Smooth muscle cell (in vitro differentiated cells): ENCODE results near the gene RREB1. TPM values are rescaled to one million over a fixed set of nuclear protein-coding genes. Genes with fewer than 3 reads are reported as not detected.

ENCODE experiments used
- DNase-seq: peaks from one replicate; lab custom pipeline; 2025; ENCODE audit not compliant: unreplicated experiment; lab: John Stamatoyannopoulos, UW
- H2AFZ ChIP-seq: fragments of 200-600 bp; sonication (generic); 2 replicates; pipeline ENCODE4 v1.6.0; 2016; ENCODE audit warnings: antibody characterized with exemption, low read depth, mild to moderate bottlenecking
- H3F3A ChIP-seq: fragments of 200-600 bp; sonication (generic); 2 replicates; pipeline ENCODE4 v1.6.0; 2017; ENCODE audit warnings: antibody characterized with exemption, low read depth
- H3K27ac ChIP-seq: fragments of 200-600 bp; sonication (generic); 2 replicates; pipeline ENCODE4 v1.5.1; 2016; ENCODE audit warnings: low read depth, mild to moderate bottlenecking
- H3K27me3 ChIP-seq: fragments of 200-600 bp; sonication (generic); 2 replicates; pipeline ENCODE4 v1.6.1; 2016; ENCODE audit warnings: low read depth, mild to moderate bottlenecking
- H3K36me3 ChIP-seq: fragments of 200-600 bp; sonication (generic); 2 replicates; pipeline ENCODE4 v1.5.1; 2016; ENCODE audit warnings: low read depth
- H3K4me1 ChIP-seq: fragments of 200-600 bp; sonication (generic); 2 replicates; pipeline ENCODE4 v1.5.1; 2016; ENCODE audit warnings: low read depth
- H3K4me2 ChIP-seq: fragments of 200-600 bp; sonication (generic); 2 replicates; pipeline ENCODE4 v1.6.0; 2016; ENCODE audit warnings: mild to moderate bottlenecking
- H3K4me3 ChIP-seq: fragments of 200-600 bp; sonication (generic); 2 replicates; pipeline ENCODE4 v1.5.1; 2016; ENCODE audit warnings: mild to moderate bottlenecking
- H3K79me2 ChIP-seq: fragments of 200-600 bp; sonication (generic); 2 replicates; pipeline ENCODE4 v1.6.0; 2016; ENCODE audit warnings: low read depth, mild to moderate bottlenecking
- H3K9ac ChIP-seq: fragments of 200-600 bp; sonication (generic); 2 replicates; pipeline ENCODE4 v1.6.0; 2016; ENCODE audit warnings: low read depth
- H3K9me3 ChIP-seq: fragments of 200-600 bp; sonication (generic); replicated peaks from 2 replicates; pipeline ENCODE4 v1.5.1; 2016; ENCODE audit warnings: low read depth
- H4K20me1 ChIP-seq: fragments of 200-600 bp; sonication (generic); 2 replicates; pipeline ENCODE4 v1.6.0; 2016; ENCODE audit warnings: low read depth
- WGBS: methylation state at CpG from one replicate; pipeline ENCODE4 v1.1.7; 2016; ENCODE audit warnings: low lambda C conversion rate; 5-methylcytosine and 5-hydroxymethylcytosine counted together
- polyA plus RNA-seq: library from polyadenylated mRNA; unstranded; fragments of >200 nt; fragmentation: Nextera tagmentation; extraction: Ambion mirVana; gene quantifications from 2 replicates; pipeline ENCODE4 v1.2.1, GENCODE V29; 2016
- total RNA-seq: library from RNA; depleted of rRNA; stranded (reverse); fragments of >200 nt; gene quantifications from 2 replicates; pipeline ENCODE4 v1.2.3, GENCODE V29; 2014
- TF ChIP-seq, protein P1 (sequence below): fragments of 200-600 bp; sonication (generic); IDR thresholded peaks from 2 replicates; pipeline ENCODE4 v1.5.1; 2017; ENCODE audit warnings: borderline replicate concordance, mild to moderate bottlenecking, antibody characterized with exemption; ENCODE audit not compliant: insufficient read depth, poor library complexity, severe bottlenecking

RREB1 gene
- total and polyA plus RNA-seq, 2 experiments from 2014 or later = 13.2 to 26.1 TPM

DNA sequence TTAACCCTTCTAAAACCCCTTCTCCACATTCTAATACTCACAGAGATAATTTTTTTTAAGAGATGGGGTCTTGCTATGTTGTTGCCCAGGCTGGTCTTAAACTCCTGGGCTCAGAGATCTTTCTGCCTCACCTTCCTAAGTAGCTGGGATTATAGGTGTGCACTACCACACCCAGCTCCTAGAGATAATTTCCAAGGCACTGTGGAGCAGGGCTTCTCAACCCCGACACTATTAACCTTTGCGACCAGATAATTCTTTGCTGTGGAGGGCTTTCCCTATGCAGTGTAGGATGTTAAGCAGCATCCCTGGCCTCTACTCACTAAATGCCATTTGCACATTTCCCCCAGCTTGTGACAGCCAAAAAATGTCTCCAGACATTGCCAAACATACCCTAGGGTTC lies 8.8 kb upstream of the RREB1 start:
- no peaks in the 10 kb centered on the region for H3K4me1 ChIP-seq
- H3K4me3 ChIP-seq = no peak overlapping the region
- DNase-seq = no peak
- H3K79me2 ChIP-seq = no peaks in the 10 kb centered on the region
- H3K4me2 ChIP-seq = no peak overlapping the region
- no peaks in the 10 kb centered on the region for H3K9me3 ChIP-seq
- no peaks in the 10 kb centered on the region for H3K36me3 ChIP-seq
- TF ChIP-seq, protein P1, sequence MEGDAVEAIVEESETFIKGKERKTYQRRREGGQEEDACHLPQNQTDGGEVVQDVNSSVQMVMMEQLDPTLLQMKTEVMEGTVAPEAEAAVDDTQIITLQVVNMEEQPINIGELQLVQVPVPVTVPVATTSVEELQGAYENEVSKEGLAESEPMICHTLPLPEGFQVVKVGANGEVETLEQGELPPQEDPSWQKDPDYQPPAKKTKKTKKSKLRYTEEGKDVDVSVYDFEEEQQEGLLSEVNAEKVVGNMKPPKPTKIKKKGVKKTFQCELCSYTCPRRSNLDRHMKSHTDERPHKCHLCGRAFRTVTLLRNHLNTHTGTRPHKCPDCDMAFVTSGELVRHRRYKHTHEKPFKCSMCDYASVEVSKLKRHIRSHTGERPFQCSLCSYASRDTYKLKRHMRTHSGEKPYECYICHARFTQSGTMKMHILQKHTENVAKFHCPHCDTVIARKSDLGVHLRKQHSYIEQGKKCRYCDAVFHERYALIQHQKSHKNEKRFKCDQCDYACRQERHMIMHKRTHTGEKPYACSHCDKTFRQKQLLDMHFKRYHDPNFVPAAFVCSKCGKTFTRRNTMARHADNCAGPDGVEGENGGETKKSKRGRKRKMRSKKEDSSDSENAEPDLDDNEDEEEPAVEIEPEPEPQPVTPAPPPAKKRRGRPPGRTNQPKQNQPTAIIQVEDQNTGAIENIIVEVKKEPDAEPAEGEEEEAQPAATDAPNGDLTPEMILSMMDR = no peak
- H3K27me3 ChIP-seq = no peaks in the 10 kb centered on the region
- H3K9ac ChIP-seq = no peak overlapping the region
- H3K27ac ChIP-seq = no peak overlapping the region
- H2AFZ ChIP-seq = no peak overlapping the region
- WGBS = 90% methylated on average over 2 of the region's 2 CpGs
- H4K20me1 ChIP-seq = no peaks in the 10 kb centered on the region
- H3F3A ChIP-seq = no peaks in the 10 kb centered on the region

DNA sequence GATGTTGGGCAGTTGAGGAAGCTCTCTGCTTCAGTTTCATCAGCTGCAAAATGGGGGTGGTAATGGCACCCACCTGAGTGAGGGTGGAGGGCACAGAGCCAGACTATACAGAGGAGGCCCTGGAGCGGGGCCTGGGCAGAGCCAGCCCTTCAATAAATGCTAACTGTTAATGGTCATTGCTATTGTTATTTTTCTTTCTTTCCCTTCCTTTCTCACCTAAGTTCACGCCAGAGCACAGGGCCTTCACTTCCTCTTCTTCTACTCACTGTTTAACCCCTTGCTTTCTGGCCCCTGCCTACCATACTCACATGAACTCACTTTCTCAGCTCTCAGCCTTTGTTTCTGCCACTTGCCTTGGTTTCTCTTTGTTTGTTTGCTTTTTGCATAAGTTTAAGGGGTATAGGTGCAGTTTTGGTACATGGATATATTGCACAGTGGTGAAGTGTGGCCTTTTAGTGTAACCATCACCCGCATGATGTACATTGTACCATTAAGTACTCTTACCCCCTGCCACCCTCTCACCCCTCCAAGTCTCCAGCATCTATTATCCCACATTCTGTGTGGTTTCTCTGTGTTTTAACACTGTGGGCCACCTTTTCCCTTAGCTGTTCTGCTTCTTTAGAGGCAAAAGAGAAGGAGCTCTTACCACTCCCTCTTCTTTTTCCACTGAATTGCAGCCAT lies 7.5 kb upstream of the RREB1 start:
- DNase-seq = no peak
- Histone ChIP-seq H2AFZ (no peak overlapping the region), H3K9ac (no peak overlapping the region), H3K4me1 (no peaks in the 10 kb centered on the region), H4K20me1 (no peaks in the 10 kb centered on the region), H3K79me2 (no peaks in the 10 kb centered on the region), H3K27ac (no peak overlapping the region), H3K36me3 (no peaks in the 10 kb centered on the region), H3K4me2 (no peak overlapping the region), H3K9me3 (no peaks in the 10 kb centered on the region), H3F3A (no peaks in the 10 kb centered on the region), H3K4me3 (no peak overlapping the region), H3K27me3 (no peaks in the 10 kb centered on the region)
- TF ChIP-seq, protein P1 = no peak
- 87% methylated on average over 3 of the region's 3 CpGs for WGBS

DNA sequence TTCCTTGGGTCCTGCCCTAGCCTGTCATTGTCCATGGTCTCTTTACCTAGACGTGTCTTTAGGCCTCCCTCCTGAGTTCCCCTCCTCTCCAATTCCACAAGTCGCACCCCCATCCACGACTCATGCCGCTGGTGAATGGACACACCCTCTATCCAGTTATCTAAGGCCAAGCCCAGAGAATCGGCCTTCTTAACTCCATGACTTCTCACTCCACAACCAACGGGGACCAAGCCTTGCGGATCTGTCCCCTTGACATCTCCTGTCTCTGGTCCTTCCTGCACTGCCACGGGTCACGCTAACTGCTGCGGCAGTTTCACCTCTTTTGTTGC lies 7.0 kb upstream of the RREB1 start:
- WGBS = 90% methylated on average over 10 of the region's 10 CpGs
- H3K4me3 ChIP-seq = no peak overlapping the region
- no peaks in the 10 kb centered on the region for H3K79me2 ChIP-seq
- H3K4me1 ChIP-seq = no peaks in the 10 kb centered on the region
- H3K9me3 ChIP-seq = no peaks in the 10 kb centered on the region
- TF ChIP-seq, protein P1 = no peak
- H3F3A ChIP-seq = peaks cover under 1% of the 10 kb centered on the region
- no peaks in the 10 kb centered on the region for H3K27me3 ChIP-seq
- no peak overlapping the region for H3K4me2 ChIP-seq
- H2AFZ ChIP-seq = no peak overlapping the region
- no peaks in the 10 kb centered on the region for H4K20me1 ChIP-seq
- no peak overlapping the region for H3K27ac ChIP-seq
- DNase-seq = no peak
- H3K36me3 ChIP-seq = no peaks in the 10 kb centered on the region
- no peak overlapping the region for H3K9ac ChIP-seq

DNA sequence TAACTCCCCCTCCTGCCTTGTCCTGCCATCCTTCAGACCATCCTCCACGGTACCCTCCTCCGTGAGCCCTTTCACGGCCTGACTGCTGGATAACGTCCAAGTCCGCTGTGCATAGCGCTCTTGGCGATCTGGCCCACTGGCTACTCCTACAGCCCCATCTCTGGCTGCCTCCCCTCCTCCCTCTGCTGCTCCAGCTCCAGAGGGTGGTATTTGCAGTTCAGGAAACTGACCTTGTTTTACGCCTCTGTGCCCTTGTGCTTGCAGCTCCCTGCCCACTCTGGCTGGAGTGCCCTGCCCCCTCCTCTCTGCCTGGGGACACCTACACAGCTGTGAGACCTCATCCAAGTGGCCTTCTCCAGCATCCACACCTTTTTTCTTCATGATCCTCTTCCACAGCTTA lies 6.5 kb upstream of the RREB1 start:
- no peaks in the 10 kb centered on the region for H3K36me3 ChIP-seq
- no peaks in the 10 kb centered on the region for H4K20me1 ChIP-seq
- H3K79me2 ChIP-seq = no peaks in the 10 kb centered on the region
- no peak overlapping the region for H3K4me2 ChIP-seq
- H3K4me1 ChIP-seq = no peaks in the 10 kb centered on the region
- H3K4me3 ChIP-seq = no peak overlapping the region
- H3K27me3 ChIP-seq = no peaks in the 10 kb centered on the region
- no peaks in the 10 kb centered on the region for H3K9me3 ChIP-seq
- no peak overlapping the region for H3K27ac ChIP-seq
- peaks cover 7% of the 10 kb centered on the region for H3F3A ChIP-seq
- DNase-seq = no peak
- TF ChIP-seq, protein P1 = no peak
- H3K9ac ChIP-seq = no peak overlapping the region
- WGBS = 90% methylated on average over 8 of the region's 8 CpGs
- no peak overlapping the region for H2AFZ ChIP-seq
